HG03095 (cell line): ENCODE measurements around the gene BICDL2.
"Not testable (repeated sequence)": the region's sequence is repeated elsewhere in the genome, so short reads cannot be mapped to it uniquely, and the experiment has no call there.

Experiments
- ATAC-seq: cut with Tn5 transposase; IDR thresholded peaks from one replicate; pipeline ENCODE4 v1.9.1; 2021; ENCODE audit warnings: moderate library complexity; ENCODE audit not compliant: unreplicated experiment

The BICDL2 gene

GRCh38 chr16:3036726-3037315, at the start of gene BICDL2:
TSS of gene BICDL2 (minus strand) at chr16:3036944. CDS start at chr16:3035496, 1,448 bp downstream.
- ATAC-seq = no peak

GRCh38 chr16:3085868-3086595, 49.3 kb upstream of the BICDL2 start:
- ATAC-seq = no peak

GRCh38 chr16:3084969-3085670, 48.4 kb upstream of the BICDL2 start:
- ATAC-seq = no peak

GRCh38 chr16:3084491-3084890, 47.7 kb upstream of the BICDL2 start:
- no peak for ATAC-seq

GRCh38 chr16:3083408-3083807, 46.7 kb upstream of the BICDL2 start:
- ATAC-seq = not testable (repeated sequence)

- not testable (repeated sequence) for ATAC-seq
Observed at GRCh38 chr16:3081957-3082356, 45.2 kb upstream of the BICDL2 start.

- ATAC-seq = no peak
Observed at GRCh38 chr16:3080024-3080423, 43.3 kb upstream of the BICDL2 start.

GRCh38 chr16:3076577-3076976, 39.8 kb upstream of the BICDL2 start:
- ATAC-seq = no peak

- ATAC-seq = not testable (repeated sequence)
Observed at GRCh38 chr16:3075946-3076345, 39.2 kb upstream of the BICDL2 start.

- no peak for ATAC-seq
Observed at GRCh38 chr16:3075523-3075915, 38.8 kb upstream of the BICDL2 start.

- peak; percentile 68 for ATAC-seq
Observed at GRCh38 chr16:3074860-3075522, 38.2 kb upstream of the BICDL2 start.

- no peak for ATAC-seq
Observed at GRCh38 chr16:3073448-3073847, 36.7 kb upstream of the BICDL2 start.

- not testable (repeated sequence) for ATAC-seq
Observed at GRCh38 chr16:3072576-3073263, 36.0 kb upstream of the BICDL2 start.

GRCh38 chr16:3072148-3072547, 35.4 kb upstream of the BICDL2 start:
- not testable (repeated sequence) for ATAC-seq

GRCh38 chr16:3071655-3072054, 34.9 kb upstream of the BICDL2 start:
- no peak for ATAC-seq

GRCh38 chr16:3070608-3071111, 33.9 kb upstream of the BICDL2 start:
- no peak for ATAC-seq

GRCh38 chr16:3069146-3069545, 32.4 kb upstream of the BICDL2 start:
- ATAC-seq = not testable (repeated sequence)

- no peak for ATAC-seq
Observed at GRCh38 chr16:3068487-3068886, 31.7 kb upstream of the BICDL2 start.

- no peak for ATAC-seq
Observed at GRCh38 chr16:3066440-3066748, 29.6 kb upstream of the BICDL2 start.

GRCh38 chr16:3065742-3066439, 29.1 kb upstream of the BICDL2 start:
- ATAC-seq = no peak
